ENCODE measurements around the gene PTPRN2. TPM values are rescaled to one million over a fixed set of nuclear protein-coding genes. Genes with fewer than 3 reads are reported as not detected.

Gene PTPRN2
- polyA plus RNA-seq, 1 experiment: 0.02 TPM

GRCh38 chr7:158317238-158318205 lies 270.1 kb downstream of the PTPRN2 start:
- CTCF ChIA-PET: no interaction called here
- Histone ChIP-seq H3K4me3 (ENCODE audit: low read depth, low read length) (no peak overlapping the region), H3K27me3 (ENCODE audit: control insufficient read depth, insufficient read depth, low read length) (no peaks in the 10 kb centered on the region), H3K27ac (ENCODE audit: low read depth, low read length) (no peak overlapping the region), H3K9me3 (ENCODE audit: control insufficient read depth, insufficient read depth, low read length) (peaks cover 96% of the 10 kb centered on the region)
- no peak for TF ChIP-seq CTCF (IDR thresholded peaks at IDR 0.05; ENCODE audit: low read depth, low read length)
- POLR2A ChIA-PET: no interaction called here
- no peak for DNase-seq (ENCODE audit: low read depth, low spot score)

GRCh38 chr7:158316466-158317031 lies 271.1 kb downstream of the PTPRN2 start:
- CTCF ChIA-PET: no interaction called here
- H3K27ac ChIP-seq (ENCODE audit: low read depth, low read length): no peak overlapping the region
- DNase-seq (ENCODE audit: low read depth, low spot score): no peak
- H3K9me3 ChIP-seq (ENCODE audit: control insufficient read depth, insufficient read depth, low read length): peaks cover 96% of the 10 kb centered on the region
- H3K27me3 ChIP-seq (ENCODE audit: control insufficient read depth, insufficient read depth, low read length): no peaks in the 10 kb centered on the region
- POLR2A ChIA-PET: no interaction called here
- no peak for TF ChIP-seq CTCF (IDR thresholded peaks at IDR 0.05; ENCODE audit: low read depth, low read length)
- no peak overlapping the region for H3K4me3 ChIP-seq (ENCODE audit: low read depth, low read length)

GRCh38 chr7:158315881-158316280 lies 271.7 kb downstream of the PTPRN2 start:
- H3K9me3 ChIP-seq (ENCODE audit: control insufficient read depth, insufficient read depth, low read length): peaks cover 94% of the 10 kb centered on the region
- H3K4me3 ChIP-seq (ENCODE audit: low read depth, low read length): no peak overlapping the region
- POLR2A ChIA-PET: no interaction called here
- no peak for DNase-seq (ENCODE audit: low read depth, low spot score)
- no peaks in the 10 kb centered on the region for H3K27me3 ChIP-seq (ENCODE audit: control insufficient read depth, insufficient read depth, low read length)
- no peak for TF ChIP-seq CTCF (IDR thresholded peaks at IDR 0.05; ENCODE audit: low read depth, low read length)
- H3K27ac ChIP-seq (ENCODE audit: low read depth, low read length): no peak overlapping the region
- CTCF ChIA-PET: no interaction called here

GRCh38 chr7:158315326-158315725 lies 272.3 kb downstream of the PTPRN2 start:
- POLR2A ChIA-PET: no interaction called here
- Histone ChIP-seq H3K27ac (ENCODE audit: low read depth, low read length) (no peak overlapping the region), H3K4me3 (ENCODE audit: low read depth, low read length) (no peak overlapping the region), H3K9me3 (ENCODE audit: control insufficient read depth, insufficient read depth, low read length) (peaks cover 94% of the 10 kb centered on the region), H3K27me3 (ENCODE audit: control insufficient read depth, insufficient read depth, low read length) (no peaks in the 10 kb centered on the region)
- DNase-seq (ENCODE audit: low read depth, low spot score): no peak
- CTCF ChIA-PET: no interaction called here
- TF ChIP-seq CTCF (IDR thresholded peaks at IDR 0.05; ENCODE audit: low read depth, low read length): no peak

GRCh38 chr7:158314394-158314793 lies 273.2 kb downstream of the PTPRN2 start:
- POLR2A ChIA-PET: no interaction called here
- Histone ChIP-seq H3K4me3 (ENCODE audit: low read depth, low read length) (no peak overlapping the region), H3K27ac (ENCODE audit: low read depth, low read length) (no peak overlapping the region), H3K9me3 (ENCODE audit: control insufficient read depth, insufficient read depth, low read length) (peaks cover 92% of the 10 kb centered on the region), H3K27me3 (ENCODE audit: control insufficient read depth, insufficient read depth, low read length) (no peaks in the 10 kb centered on the region)
- no peak for DNase-seq (ENCODE audit: low read depth, low spot score)
- no peak for TF ChIP-seq CTCF (IDR thresholded peaks at IDR 0.05; ENCODE audit: low read depth, low read length)
- CTCF ChIA-PET: no interaction called here
